ENCODE measurements around the gene ACVR1. TPM values are rescaled to one million over a fixed set of nuclear protein-coding genes. Genes with fewer than 3 reads are reported as not detected.

ACVR1 gene
- total and polyA plus RNA-seq, 2 of the 13 experiments (the other 11 are each of a cell fraction or from before 2014, with no cell fraction given): 2.3 to 5.4 TPM

DNA sequence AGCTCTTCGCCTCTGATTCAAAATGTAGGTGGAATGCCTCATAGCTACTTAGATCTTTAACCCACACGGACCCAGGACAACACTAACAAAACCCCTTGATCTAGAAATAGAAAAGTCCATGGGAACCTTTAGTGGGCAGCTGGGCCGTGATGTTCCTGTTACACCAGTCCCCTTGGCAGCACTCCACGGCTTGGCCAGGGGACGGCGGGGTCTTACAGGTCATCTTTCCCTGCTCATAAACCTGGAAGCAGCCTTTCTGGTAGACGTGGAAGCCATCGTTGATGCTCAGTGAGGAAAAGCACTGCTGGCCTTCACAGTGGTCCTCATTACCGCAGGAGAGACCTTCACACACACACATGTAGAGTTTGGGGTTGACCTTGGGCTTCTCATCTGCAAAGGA lies 95.9 kb downstream of the ACVR1 start:
- ChIA-PET POLR2A (no interaction called here), CTCF (ENCODE audit: low intra/inter-chr PET ratio, low total read pairs) (interaction anchor here (4.7 kb wide), 1 partner anchor 229 kb away, joined by 69 read pairs; no protein-coding TSS in a partner anchor)
- in situ Hi-C loops (cut with HindIII; ENCODE audit: extremely low pct_ligation_motif_present, low pct_unique_long_range_greater_than_20kb): no loop called here
- peaks cover 2 to 17% of the 10 kb centered on the region in 2 experiments; a peak in 2 of 5 replicates for H3K36me3 ChIP-seq (replicated peaks in 1 of 2; ENCODE audit: control insufficient read depth in 1 of 2, insufficient read depth in 2 of 2, low read length in 2 of 2)
- H2AFZ ChIP-seq (ENCODE audit: low read length): no peak overlapping the region
- no peaks in the 10 kb centered on the region for H3K27me3 ChIP-seq (ENCODE audit: control insufficient read depth in 1 of 2, insufficient read depth in 2 of 2, low read length in 2 of 2)
- H3K27ac ChIP-seq (ENCODE audit: extremely low read length, insufficient read depth, low read length): no peak overlapping the region
- H3K9me3 ChIP-seq (ENCODE audit: low read length): no peaks in the 10 kb centered on the region
- no peaks in the 10 kb centered on the region for H4K20me1 ChIP-seq (ENCODE audit: insufficient read depth, low read length)
- TF ChIP-seq ZNF577 (CRISPR knock-in tag; IDR thresholded peaks at IDR 0.05; ENCODE audit: borderline replicate concordance, low read depth) (no peak), ZNF7 (CRISPR knock-in tag; IDR thresholded peaks at IDR 0.05) (no peak), ZNF232 (CRISPR knock-in tag; IDR thresholded peaks at IDR 0.05; ENCODE audit: borderline replicate concordance) (no peak), ZNF780A (CRISPR knock-in tag; IDR thresholded peaks at IDR 0.05) (no peak), ZNF781 (CRISPR knock-in tag; IDR thresholded peaks at IDR 0.05; ENCODE audit: borderline replicate concordance, not compliant biosample characterization) (no peak), CEBPG (CRISPR knock-in tag; IDR thresholded peaks at IDR 0.05) (no peak), TSC22D2 (CRISPR knock-in tag; IDR thresholded peaks at IDR 0.05; ENCODE audit: borderline replicate concordance) (no peak), CAMTA2 (CRISPR knock-in tag; IDR thresholded peaks at IDR 0.05; ENCODE audit: borderline replicate concordance) (no peak), KAT2B (IDR thresholded peaks at IDR 0.05; ENCODE audit: borderline replicate concordance, low read depth, low read length) (no peak), ZNF121 (CRISPR knock-in tag; IDR thresholded peaks at IDR 0.05) (no peak), ZNF572 (CRISPR knock-in tag; IDR thresholded peaks at IDR 0.05) (no peak), TBL1XR1 (IDR thresholded peaks at IDR 0.05; ENCODE audit: borderline replicate concordance, low read length, partially characterized antibody) (no peak), ZNF383 (CRISPR knock-in tag; IDR thresholded peaks at IDR 0.05; ENCODE audit: borderline replicate concordance) (no peak), THRA (CRISPR knock-in tag; IDR thresholded peaks at IDR 0.05; ENCODE audit: borderline replicate concordance) (no peak), ZNF749 (CRISPR knock-in tag; IDR thresholded peaks at IDR 0.05; ENCODE audit: borderline replicate concordance) (no peak), CENPT (CRISPR knock-in tag; IDR thresholded peaks at IDR 0.05; ENCODE audit: low read depth) (no peak)
- TF ChIP-seq, protein P1, sequence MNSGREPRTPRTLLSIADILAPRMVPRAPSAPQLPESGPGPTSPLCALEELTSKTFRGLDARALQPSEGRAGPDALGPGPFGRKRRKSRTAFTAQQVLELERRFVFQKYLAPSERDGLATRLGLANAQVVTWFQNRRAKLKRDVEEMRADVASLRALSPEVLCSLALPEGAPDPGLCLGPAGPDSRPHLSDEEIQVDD (CRISPR knock-in tag; IDR thresholded peaks at IDR 0.05; ENCODE audit: borderline replicate concordance): no peak
- TF ChIP-seq, protein P2, sequence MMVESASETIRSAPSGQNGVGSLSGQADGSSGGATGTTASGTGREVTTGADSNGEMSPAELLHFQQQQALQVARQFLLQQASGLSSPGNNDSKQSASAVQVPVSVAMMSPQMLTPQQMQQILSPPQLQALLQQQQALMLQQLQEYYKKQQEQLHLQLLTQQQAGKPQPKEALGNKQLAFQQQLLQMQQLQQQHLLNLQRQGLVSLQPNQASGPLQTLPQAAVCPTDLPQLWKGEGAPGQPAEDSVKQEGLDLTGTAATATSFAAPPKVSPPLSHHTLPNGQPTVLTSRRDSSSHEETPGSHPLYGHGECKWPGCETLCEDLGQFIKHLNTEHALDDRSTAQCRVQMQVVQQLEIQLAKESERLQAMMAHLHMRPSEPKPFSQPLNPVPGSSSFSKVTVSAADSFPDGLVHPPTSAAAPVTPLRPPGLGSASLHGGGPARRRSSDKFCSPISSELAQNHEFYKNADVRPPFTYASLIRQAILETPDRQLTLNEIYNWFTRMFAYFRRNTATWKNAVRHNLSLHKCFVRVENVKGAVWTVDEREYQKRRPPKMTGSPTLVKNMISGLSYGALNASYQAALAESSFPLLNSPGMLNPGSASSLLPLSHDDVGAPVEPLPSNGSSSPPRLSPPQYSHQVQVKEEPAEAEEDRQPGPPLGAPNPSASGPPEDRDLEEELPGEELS (CRISPR knock-in tag; IDR thresholded peaks at IDR 0.05): no peak
- TF ChIP-seq, protein P3, sequence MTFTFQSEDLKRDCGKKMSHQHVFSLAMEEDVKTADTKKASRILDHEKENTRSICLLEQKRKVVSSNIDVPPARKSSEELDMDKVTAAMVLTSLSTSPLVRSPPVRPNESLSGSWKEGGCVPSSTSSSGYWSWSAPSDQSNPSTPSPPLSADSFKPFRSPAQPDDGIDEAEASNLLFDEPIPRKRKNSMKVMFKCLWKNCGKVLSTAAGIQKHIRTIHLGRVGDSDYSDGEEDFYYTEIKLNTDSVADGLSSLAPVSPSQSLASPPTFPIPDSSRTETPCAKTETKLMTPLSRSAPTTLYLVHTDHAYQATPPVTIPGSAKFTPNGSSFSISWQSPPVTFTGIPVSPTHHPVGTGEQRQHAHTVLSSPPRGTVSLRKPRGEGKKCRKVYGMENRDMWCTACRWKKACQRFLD (CRISPR knock-in tag; IDR thresholded peaks at IDR 0.05; ENCODE audit: borderline replicate concordance): no peak
- peaks cover 39% of the 10 kb centered on the region for H3K4me1 ChIP-seq (ENCODE audit: insufficient read depth, low read length)
- no peak overlapping the region for H3K4me3 ChIP-seq (replicated peaks in 1 of 3; ENCODE audit: insufficient read depth in 1 of 3, low read depth in 2 of 3, low read length in 3 of 3)
- DNase-seq (ENCODE audit: low spot score) (no peak), FAIRE-seq (no peak), ATAC-seq (no peak)
- WGBS (ENCODE audit: low lambda C conversion rate): 82% methylated on average over 9 of the region's 9 CpGs
- H3K4me2 ChIP-seq (ENCODE audit: low read depth, low read length): no peak overlapping the region
- intact Hi-C loops (cut with micrococcal nuclease; ENCODE audit: unreplicated experiment): loop anchor here (5.0 kb wide), 1 partner anchor 57 kb away; no protein-coding TSS in a partner anchor
- no TSS peak for BruUV-seq (replicated peaks)
- H3K9ac ChIP-seq (ENCODE audit: insufficient read depth, low read depth, low read length): no peak overlapping the region
- no peaks in the 10 kb centered on the region for H3K79me2 ChIP-seq (ENCODE audit: insufficient read depth, low read length)
